T-helper 22 cell (primary cell): ENCODE measurements around the gene ISM2.

ENCODE experiments used
- DNase-seq: peaks from one replicate; pipeline ENCODE4 v3.0.0-alpha.2; 2020; ENCODE audit warnings: low read depth

The ISM2 gene

GRCh38 chr14:77507762-77508161 lies 9.1 kb upstream of the ISM2 start:
- no peak for DNase-seq

- DNase-seq, result no peak
Observed at GRCh38 chr14:77505031-77505430, 6.4 kb upstream of the ISM2 start.

- no peak for DNase-seq
Observed at GRCh38 chr14:77503138-77503537, 4.5 kb upstream of the ISM2 start.

GRCh38 chr14:77502109-77502782 lies 3.6 kb upstream of the ISM2 start:
- no peak for DNase-seq

- DNase-seq, result no peak
Observed at GRCh38 chr14:77498984-77499527, 440 bp upstream of the ISM2 start.

- no peak for DNase-seq
Observed at GRCh38 chr14:77495334-77495733, 3.3 kb downstream of the ISM2 start.

GRCh38 chr14:77491056-77491455 lies 7.6 kb downstream of the ISM2 start:
- DNase-seq, result no peak

GRCh38 chr14:77490347-77490986 lies 8.1 kb downstream of the ISM2 start:
- no peak for DNase-seq

- no peak for DNase-seq
Observed at GRCh38 chr14:77489041-77489440, 9.6 kb downstream of the ISM2 start.

- DNase-seq, result no peak
Observed at GRCh38 chr14:77488558-77488957, 10.1 kb downstream of the ISM2 start.

- no peak for DNase-seq
Observed at GRCh38 chr14:77485901-77486678, 12.5 kb downstream of the ISM2 start.

GRCh38 chr14:77485256-77485655 lies 13.4 kb downstream of the ISM2 start:
- DNase-seq, result no peak

- no peak for DNase-seq
Observed at GRCh38 chr14:77482422-77482821, 16.2 kb downstream of the ISM2 start.

GRCh38 chr14:77478796-77479195 lies 19.8 kb downstream of the ISM2 start:
- DNase-seq, result no peak

GRCh38 chr14:77478029-77478428 lies 20.6 kb downstream of the ISM2 start:
- no peak for DNase-seq

- DNase-seq, result no peak
Observed at GRCh38 chr14:77475432-77476115, 23.0 kb downstream of the ISM2 start.

GRCh38 chr14:77474479-77475177 lies 24.0 kb downstream of the ISM2 start:
- no peak for DNase-seq

- DNase-seq, result no peak
Observed at GRCh38 chr14:77473921-77474320, 24.7 kb downstream of the ISM2 start.

- DNase-seq, result no peak
Observed at GRCh38 chr14:77470224-77470870, 28.3 kb downstream of the ISM2 start.

GRCh38 chr14:77469539-77469938 lies 29.1 kb downstream of the ISM2 start:
- no peak for DNase-seq

GRCh38 chr14:77469067-77469505 lies 29.5 kb downstream of the ISM2 start:
- DNase-seq, result no peak
